Tibial nerve (tissue), 4 donors: Measurements from ENCODE around the gene KCTD16.

ENCODE experiments used
- CTCF ChIP-seq, 5 experiments: fragments of 200-600 bp in 3 of 5; fragments of 450-650 bp in 2 of 5; sonication (generic) in 3 of 5; IDR thresholded peaks; one replicate each; pipeline ENCODE4 v1.5.1; 2016 to 2019; ENCODE audit warnings: antibody characterized with exemption in 5 of 5, mild to moderate bottlenecking in 3 of 5, moderate library complexity in 2 of 5
- EP300 ChIP-seq, 2 donors: sonication (generic); formaldehyde crosslinking; IDR thresholded peaks; one replicate each; pipeline ENCODE4 v1.6.1; 2017; ENCODE audit warnings: antibody characterized with exemption in 2 of 2, mild to moderate bottlenecking in 1 of 2

GRCh38 chr5:144481861-144482260 is 311.2 kb downstream of the KCTD16 start:
- no peak for TF ChIP-seq EP300 (IDR thresholded peaks at IDR 0.05)
- no peak for TF ChIP-seq CTCF (IDR thresholded peaks at IDR 0.05)
